Liver (tissue), 9 donors: ENCODE data around the gene NR0B2. TPM values are rescaled to one million over a fixed set of nuclear protein-coding genes. Genes with fewer than 3 reads are reported as not detected.
"Not testable (repeated sequence)": the region's sequence is repeated elsewhere in the genome, so short reads cannot be mapped to it uniquely, and the experiment has no call there.

ENCODE experiments used
- DNase-seq: peaks from one replicate; pipeline ENCODE4 v3.0.0-alpha.2; 2017; ENCODE audit warnings: low spot score
- H3K27ac ChIP-seq, 2 donors: one replicate each; pipeline ENCODE4 v1.7.0; 2013; ENCODE audit warnings: inconsistent platforms in 2 of 2, low read length in 2 of 2, control low read depth in 1 of 2, low read depth in 1 of 2, mild to moderate bottlenecking in 1 of 2
- H3K27me3 ChIP-seq, 4 donors: one replicate each; pipeline versions ENCODE4 v1.6.1 to v1.7.0; 2013; ENCODE audit warnings: low read length in 3 of 4, inconsistent platforms in 1 of 4, mild to moderate bottlenecking in 1 of 4, moderate library complexity in 1 of 4; ENCODE audit not compliant: control insufficient read depth in 4 of 4, insufficient read depth in 4 of 4
- H3K36me3 ChIP-seq, 4 donors: one replicate each; pipeline versions ENCODE4 v1.6.1 to v1.7.0; 2013; ENCODE audit warnings: low read length in 3 of 4, mild to moderate bottlenecking in 3 of 4, low read depth in 1 of 4, moderate library complexity in 1 of 4; ENCODE audit not compliant: control insufficient read depth in 4 of 4, insufficient read depth in 3 of 4
- H3K4me1 ChIP-seq, 4 donors: one replicate each; pipeline versions ENCODE4 v1.6.1 to v1.7.0; 2013; ENCODE audit warnings: low read length in 3 of 4, mild to moderate bottlenecking in 3 of 4, moderate library complexity in 1 of 4; ENCODE audit not compliant: control insufficient read depth in 4 of 4, insufficient read depth in 4 of 4
- H3K4me3 ChIP-seq, 3 donors: one replicate each; pipeline versions ENCODE4 v1.6.1 to v1.7.0; 2013; ENCODE audit warnings: low read length in 3 of 3, control low read depth in 1 of 3, low read depth in 1 of 3, mild to moderate bottlenecking in 1 of 3
- H3K9ac ChIP-seq, 2 donors: one replicate each; pipeline ENCODE4 v1.7.0; 2013; ENCODE audit warnings: low read length in 2 of 2, mild to moderate bottlenecking in 2 of 2, moderate library complexity in 2 of 2, control low read depth in 1 of 2, low read depth in 1 of 2
- H3K9me3 ChIP-seq, 4 donors: one replicate each; pipeline versions ENCODE4 v1.6.1 to v1.7.0; 2013; ENCODE audit warnings: low read length in 3 of 4; ENCODE audit not compliant: control insufficient read depth in 4 of 4
- EGR1 ChIP-seq, 2 donors: IDR thresholded peaks; 2 replicates each; pipeline ENCODE4 v1.6.1; 2016 to 2018; ENCODE audit warnings: antibody characterized with exemption in 2 of 2, low read depth in 2 of 2
- HNF4A ChIP-seq, 2 donors: conservative IDR thresholded peaks; 2 replicates each; pipeline ENCODE4 v1.6.1; 2016; ENCODE audit warnings: antibody characterized with exemption in 2 of 2, mild to moderate bottlenecking in 2 of 2
- HNF4G ChIP-seq: IDR thresholded peaks from 2 replicates; pipeline ENCODE4 v1.6.1; 2016; ENCODE audit warnings: antibody characterized with exemption
- JUND ChIP-seq, 2 donors: IDR thresholded peaks; 2 replicates each; pipeline ENCODE4 v1.6.1; 2016; ENCODE audit warnings: antibody characterized with exemption in 2 of 2
- NR2F2 ChIP-seq: IDR thresholded peaks from 2 replicates; pipeline ENCODE4 v1.6.1; 2016; ENCODE audit warnings: antibody characterized with exemption
- RAD21 ChIP-seq, 2 donors: IDR thresholded peaks; 2 replicates each; pipeline ENCODE4 v1.6.1; 2016; ENCODE audit warnings: antibody characterized with exemption in 2 of 2, mild to moderate bottlenecking in 2 of 2
- RXRA ChIP-seq, 2 donors: IDR thresholded peaks; 2 replicates each; pipeline ENCODE4 v1.6.1; 2017 to 2018; ENCODE audit warnings: antibody characterized with exemption in 2 of 2, mild to moderate bottlenecking in 1 of 2
- SP1 ChIP-seq: IDR thresholded peaks from 2 replicates; pipeline ENCODE4 v1.6.1; 2018; ENCODE audit warnings: antibody characterized with exemption, mild to moderate bottlenecking
- YY1 ChIP-seq: IDR thresholded peaks from 2 replicates; pipeline ENCODE4 v1.6.1; 2016; ENCODE audit warnings: antibody characterized with exemption, mild to moderate bottlenecking
- WGBS: extraction: QIAGEN DNeasy Blood & Tissue Kit; methylation state at CpG from one replicate; pipeline ENCODE4 v1.1.7; 2013; 5-methylcytosine and 5-hydroxymethylcytosine counted together
- polyA plus RNA-seq, 2 donors: library from polyadenylated mRNA; stranded (reverse) in 1 of 2; unstranded in 1 of 2; fragments of 200-250 nt in 1 of 2; fragments of >200 nt in 1 of 2; fragmentation: Nextera tagmentation in 1 of 2; extraction: Ambion mirVana in 1 of 2; gene quantifications; one replicate each; pipeline versions ENCODE4 v1.2.1 to v1.2.3, GENCODE V29; 2013 to 2015
- total RNA-seq, 2 donors: library from RNA; depleted of rRNA; stranded (reverse); fragments of >200 nt; gene quantifications; one replicate each; pipeline ENCODE4 v1.2.3, GENCODE V29; 2014
- TF ChIP-seq, protein P1 (sequence below): IDR thresholded peaks from 2 replicates; pipeline ENCODE4 v1.6.1; 2016; ENCODE audit warnings: antibody characterized with exemption
- TF ChIP-seq, protein P2 (sequence below): IDR thresholded peaks from 2 replicates; pipeline ENCODE4 v1.6.1; 2016; ENCODE audit warnings: antibody characterized with exemption
- TF ChIP-seq, protein P3 (sequence below): IDR thresholded peaks from 2 replicates; pipeline ENCODE4 v1.6.1; 2016; ENCODE audit warnings: antibody characterized with exemption, mild to moderate bottlenecking
- TF ChIP-seq, protein P4 (sequence below): fragments of 150-350 bp; IDR thresholded peaks from 2 replicates; pipeline ENCODE4 v1.5.1; 2017; ENCODE audit warnings: improper control_type of control experiment, low read depth, low read length; ENCODE audit not compliant: missing input control
- TF ChIP-seq, protein P5 (sequence below): IDR thresholded peaks from 2 replicates; pipeline ENCODE4 v1.6.1; 2016; ENCODE audit warnings: antibody characterized with exemption
- donor health status: healthy.
- donor health status: healthy.
- donor health status: healthy.
- donor health status: healthy.
- donor health status: healthy.

Gene NR0B2
- total and polyA plus RNA-seq, 4 donors, result 15.7 to 166 (median 40.6) TPM

DNA sequence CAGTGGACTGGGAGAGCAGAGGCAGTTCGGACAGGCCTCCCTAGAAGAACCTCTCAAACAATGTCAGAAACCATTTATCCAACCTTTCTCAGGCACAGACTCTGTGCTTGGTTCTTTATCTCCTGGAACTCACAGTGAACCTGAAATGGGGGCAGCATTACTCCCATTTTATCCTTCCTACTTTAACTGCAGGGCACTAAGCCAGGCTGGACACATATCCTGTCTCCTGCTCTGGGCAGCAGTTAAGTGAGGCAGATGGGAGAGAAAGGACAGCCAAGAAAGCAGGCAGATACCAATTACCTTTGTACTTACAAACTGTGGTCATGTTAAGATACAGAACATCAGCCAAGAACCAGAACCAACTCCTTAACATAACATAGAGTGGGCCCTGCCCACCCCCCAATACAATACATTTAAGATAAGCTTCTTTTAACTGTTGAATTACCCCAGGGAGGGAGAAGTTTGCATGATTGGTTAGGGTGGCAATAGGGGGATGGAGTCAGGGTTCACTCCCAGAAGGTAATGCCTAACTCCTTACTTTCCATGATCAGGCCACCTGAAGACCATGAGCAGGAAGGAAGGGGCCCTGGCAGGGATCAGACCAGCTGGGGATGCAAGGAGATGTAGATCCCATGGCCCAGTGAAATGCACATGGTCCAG is 35.6 kb upstream of the NR0B2 start:
- WGBS, result 85% methylated on average over 1 of the region's 1 CpG
- H3K27me3 ChIP-seq, result no peaks in the 10 kb centered on the region
- H3K4me3 ChIP-seq, result no peak overlapping the region
- peak in 1 of 2 donors; percentile 14 for TF ChIP-seq RXRA (IDR thresholded peaks at IDR 0.05)
- TF ChIP-seq HNF4A (conservative IDR thresholded peaks at IDR 0.05), result peak in 1 of 2 donors; percentile 3
- TF ChIP-seq, protein P1, sequence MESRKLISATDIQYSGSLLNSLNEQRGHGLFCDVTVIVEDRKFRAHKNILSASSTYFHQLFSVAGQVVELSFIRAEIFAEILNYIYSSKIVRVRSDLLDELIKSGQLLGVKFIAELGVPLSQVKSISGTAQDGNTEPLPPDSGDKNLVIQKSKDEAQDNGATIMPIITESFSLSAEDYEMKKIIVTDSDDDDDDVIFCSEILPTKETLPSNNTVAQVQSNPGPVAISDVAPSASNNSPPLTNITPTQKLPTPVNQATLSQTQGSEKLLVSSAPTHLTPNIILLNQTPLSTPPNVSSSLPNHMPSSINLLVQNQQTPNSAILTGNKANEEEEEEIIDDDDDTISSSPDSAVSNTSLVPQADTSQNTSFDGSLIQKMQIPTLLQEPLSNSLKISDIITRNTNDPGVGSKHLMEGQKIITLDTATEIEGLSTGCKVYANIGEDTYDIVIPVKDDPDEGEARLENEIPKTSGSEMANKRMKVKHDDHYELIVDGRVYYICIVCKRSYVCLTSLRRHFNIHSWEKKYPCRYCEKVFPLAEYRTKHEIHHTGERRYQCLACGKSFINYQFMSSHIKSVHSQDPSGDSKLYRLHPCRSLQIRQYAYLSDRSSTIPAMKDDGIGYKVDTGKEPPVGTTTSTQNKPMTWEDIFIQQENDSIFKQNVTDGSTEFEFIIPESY, result no peak
- TF ChIP-seq RAD21 (IDR thresholded peaks at IDR 0.05), result no peak
- no peak for TF ChIP-seq HNF4G
- H3K27ac ChIP-seq, result no peak overlapping the region
- H3K9me3 ChIP-seq, result no peaks in the 10 kb centered on the region
- peaks cover 0 to 1% (median 0%) of the 10 kb centered on the region in 4 donors for H3K36me3 ChIP-seq
- H3K4me1 ChIP-seq, result peaks cover 23 to 51% (median 43%) of the 10 kb centered on the region in 4 donors
- no peak for DNase-seq
- no peak overlapping the region for H3K9ac ChIP-seq

DNA sequence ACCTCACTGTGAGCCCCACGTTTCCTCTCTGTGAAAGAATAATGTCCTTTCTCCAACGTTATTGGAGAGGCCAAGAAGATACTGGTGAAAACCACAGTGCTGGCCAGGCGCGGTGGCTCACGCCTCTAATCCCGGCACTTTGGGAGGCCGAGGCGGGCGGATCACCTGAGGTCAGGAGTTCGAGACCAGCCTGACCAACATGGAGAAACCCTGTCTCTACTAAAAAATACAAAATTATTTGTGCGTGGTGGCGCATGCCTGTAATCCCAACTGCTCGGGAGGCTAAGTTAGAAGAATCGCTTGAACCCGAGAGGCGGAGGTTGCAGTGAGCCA is 34.9 kb upstream of the NR0B2 start:
- H3K9me3 ChIP-seq, H3K4me3 ChIP-seq, DNase-seq, H3K9ac ChIP-seq, H3K36me3 ChIP-seq, H3K27me3 ChIP-seq: not testable (repeated sequence)
- Histone ChIP-seq H3K27ac (peak overlapping the region in 1 of 2 donors; percentile 9), H3K4me1 (peaks cover 25 to 57% (median 49%) of the 10 kb centered on the region in 4 donors)
- WGBS, result 76% methylated on average over 16 of the region's 16 CpGs

DNA sequence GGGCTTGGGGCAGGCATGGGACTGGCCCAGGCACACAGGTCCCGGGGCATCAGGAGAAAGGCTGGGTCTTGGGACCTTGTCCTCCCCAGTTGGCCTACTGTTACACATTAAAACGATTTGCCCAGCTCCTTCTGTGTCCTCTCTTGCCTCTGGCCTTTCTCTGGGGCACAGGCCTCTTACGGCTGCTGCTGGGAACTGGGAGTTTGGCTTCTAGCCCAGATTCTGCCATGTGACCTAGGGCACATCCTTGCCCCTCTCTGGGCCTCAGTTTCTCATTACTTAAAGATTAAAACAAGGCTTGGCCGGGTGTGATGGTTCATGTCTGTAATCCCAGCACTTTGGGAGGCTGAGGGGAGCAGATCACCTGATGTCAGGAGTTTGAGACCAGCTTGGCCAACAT is 32.5 kb upstream of the NR0B2 start:
- Histone ChIP-seq H3K4me3 (no peak overlapping the region), H3K27ac (peak overlapping the region; percentile 9 to 61), H3K27me3 (no peaks in the 10 kb centered on the region), H3K9ac (no peak overlapping the region), H3K9me3 (no peaks in the 10 kb centered on the region), H3K36me3 (peaks cover 5 to 15% (median 10%) of the 10 kb centered on the region in 4 donors), H3K4me1 (peaks cover 31 to 69% (median 56%) of the 10 kb centered on the region in 4 donors)
- TF ChIP-seq HNF4A (conservative IDR thresholded peaks at IDR 0.05) (peak; percentile 2 to 47), RXRA (IDR thresholded peaks at IDR 0.05) (no peak)
- WGBS, result 39% methylated on average over 4 of the region's 4 CpGs
- no peak for DNase-seq

DNA sequence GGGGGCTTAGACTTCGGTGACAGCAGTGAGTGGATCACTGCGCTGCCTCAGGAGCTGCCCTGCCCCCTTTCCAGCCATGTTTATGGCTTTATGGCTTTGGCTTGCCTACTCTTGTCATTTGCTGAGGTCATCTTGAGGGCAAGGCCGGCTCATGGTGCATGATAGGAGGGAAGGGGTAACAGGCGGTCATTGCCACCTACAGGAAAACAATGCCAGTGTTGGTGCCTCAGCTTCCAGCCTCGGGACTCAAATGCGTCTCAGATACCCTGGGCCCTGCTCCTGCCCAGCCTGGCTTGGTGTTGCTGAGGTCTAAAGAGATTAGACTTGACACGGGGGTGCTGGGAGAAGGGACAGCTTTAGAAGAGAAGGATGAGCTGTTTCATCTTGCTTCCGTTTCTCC is 32.0 kb upstream of the NR0B2 start:
- peak overlapping the region in 1 of 3 donors; percentile 12 for H3K4me3 ChIP-seq
- H3K4me1 ChIP-seq, result peaks cover 31 to 69% (median 56%) of the 10 kb centered on the region in 4 donors
- TF ChIP-seq, protein P2, sequence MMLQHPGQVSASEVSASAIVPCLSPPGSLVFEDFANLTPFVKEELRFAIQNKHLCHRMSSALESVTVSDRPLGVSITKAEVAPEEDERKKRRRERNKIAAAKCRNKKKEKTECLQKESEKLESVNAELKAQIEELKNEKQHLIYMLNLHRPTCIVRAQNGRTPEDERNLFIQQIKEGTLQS, result peak; percentile 32
- TF ChIP-seq EGR1 (IDR thresholded peaks at IDR 0.05; ENCODE audit: low read depth in 2 of 2) (no peak), JUND (IDR thresholded peaks at IDR 0.05) (peak in 1 of 2 donors; percentile 38), RXRA (IDR thresholded peaks at IDR 0.05) (peak; percentile 96 to 97), SP1 (peak; percentile 79), NR2F2 (no peak), HNF4A (conservative IDR thresholded peaks at IDR 0.05) (peak; percentile 62 to 64), HNF4G (no peak), YY1 (peak; percentile 66), RAD21 (IDR thresholded peaks at IDR 0.05) (peak in 1 of 2 donors; percentile 52)
- TF ChIP-seq, protein P3, sequence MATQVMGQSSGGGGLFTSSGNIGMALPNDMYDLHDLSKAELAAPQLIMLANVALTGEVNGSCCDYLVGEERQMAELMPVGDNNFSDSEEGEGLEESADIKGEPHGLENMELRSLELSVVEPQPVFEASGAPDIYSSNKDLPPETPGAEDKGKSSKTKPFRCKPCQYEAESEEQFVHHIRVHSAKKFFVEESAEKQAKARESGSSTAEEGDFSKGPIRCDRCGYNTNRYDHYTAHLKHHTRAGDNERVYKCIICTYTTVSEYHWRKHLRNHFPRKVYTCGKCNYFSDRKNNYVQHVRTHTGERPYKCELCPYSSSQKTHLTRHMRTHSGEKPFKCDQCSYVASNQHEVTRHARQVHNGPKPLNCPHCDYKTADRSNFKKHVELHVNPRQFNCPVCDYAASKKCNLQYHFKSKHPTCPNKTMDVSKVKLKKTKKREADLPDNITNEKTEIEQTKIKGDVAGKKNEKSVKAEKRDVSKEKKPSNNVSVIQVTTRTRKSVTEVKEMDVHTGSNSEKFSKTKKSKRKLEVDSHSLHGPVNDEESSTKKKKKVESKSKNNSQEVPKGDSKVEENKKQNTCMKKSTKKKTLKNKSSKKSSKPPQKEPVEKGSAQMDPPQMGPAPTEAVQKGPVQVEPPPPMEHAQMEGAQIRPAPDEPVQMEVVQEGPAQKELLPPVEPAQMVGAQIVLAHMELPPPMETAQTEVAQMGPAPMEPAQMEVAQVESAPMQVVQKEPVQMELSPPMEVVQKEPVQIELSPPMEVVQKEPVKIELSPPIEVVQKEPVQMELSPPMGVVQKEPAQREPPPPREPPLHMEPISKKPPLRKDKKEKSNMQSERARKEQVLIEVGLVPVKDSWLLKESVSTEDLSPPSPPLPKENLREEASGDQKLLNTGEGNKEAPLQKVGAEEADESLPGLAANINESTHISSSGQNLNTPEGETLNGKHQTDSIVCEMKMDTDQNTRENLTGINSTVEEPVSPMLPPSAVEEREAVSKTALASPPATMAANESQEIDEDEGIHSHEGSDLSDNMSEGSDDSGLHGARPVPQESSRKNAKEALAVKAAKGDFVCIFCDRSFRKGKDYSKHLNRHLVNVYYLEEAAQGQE, result no peak
- TF ChIP-seq, protein P4, sequence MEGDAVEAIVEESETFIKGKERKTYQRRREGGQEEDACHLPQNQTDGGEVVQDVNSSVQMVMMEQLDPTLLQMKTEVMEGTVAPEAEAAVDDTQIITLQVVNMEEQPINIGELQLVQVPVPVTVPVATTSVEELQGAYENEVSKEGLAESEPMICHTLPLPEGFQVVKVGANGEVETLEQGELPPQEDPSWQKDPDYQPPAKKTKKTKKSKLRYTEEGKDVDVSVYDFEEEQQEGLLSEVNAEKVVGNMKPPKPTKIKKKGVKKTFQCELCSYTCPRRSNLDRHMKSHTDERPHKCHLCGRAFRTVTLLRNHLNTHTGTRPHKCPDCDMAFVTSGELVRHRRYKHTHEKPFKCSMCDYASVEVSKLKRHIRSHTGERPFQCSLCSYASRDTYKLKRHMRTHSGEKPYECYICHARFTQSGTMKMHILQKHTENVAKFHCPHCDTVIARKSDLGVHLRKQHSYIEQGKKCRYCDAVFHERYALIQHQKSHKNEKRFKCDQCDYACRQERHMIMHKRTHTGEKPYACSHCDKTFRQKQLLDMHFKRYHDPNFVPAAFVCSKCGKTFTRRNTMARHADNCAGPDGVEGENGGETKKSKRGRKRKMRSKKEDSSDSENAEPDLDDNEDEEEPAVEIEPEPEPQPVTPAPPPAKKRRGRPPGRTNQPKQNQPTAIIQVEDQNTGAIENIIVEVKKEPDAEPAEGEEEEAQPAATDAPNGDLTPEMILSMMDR, result no peak
- TF ChIP-seq, protein P5, sequence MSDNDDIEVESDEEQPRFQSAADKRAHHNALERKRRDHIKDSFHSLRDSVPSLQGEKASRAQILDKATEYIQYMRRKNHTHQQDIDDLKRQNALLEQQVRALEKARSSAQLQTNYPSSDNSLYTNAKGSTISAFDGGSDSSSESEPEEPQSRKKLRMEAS, result no peak
- H3K36me3 ChIP-seq, result peaks cover 5 to 15% (median 10%) of the 10 kb centered on the region in 4 donors
- no peaks in the 10 kb centered on the region for H3K9me3 ChIP-seq
- no peak overlapping the region for H3K9ac ChIP-seq
- DNase-seq, result no peak
- 20% methylated on average over 8 of the region's 8 CpGs for WGBS
- peak overlapping the region; percentile 9 to 61 for H3K27ac ChIP-seq
- no peaks in the 10 kb centered on the region for H3K27me3 ChIP-seq
